Activated CD4-positive, alpha-beta T cell treated with anti-CD3 and anti-CD28 coated beads for 36 hours (primary cell): ENCODE data around the gene BTBD2. TPM values are rescaled to one million over a fixed set of nuclear protein-coding genes. Genes with fewer than 3 reads are reported as not detected.
A peak's percentile ranks its signal among the peaks of the same experiment; 100 is the strongest.

Experiments
- ATAC-seq: fragments of 200-7000 bp; cut with Tn5 transposase; one replicate; pipeline ENCODE4 v1.10.0; 2021; ENCODE audit warnings: mild to moderate bottlenecking, moderate library complexity
- CTCF ChIA-PET: fragments of 350-600 bp; sonication (Branson Sonifier 250); formaldehyde crosslinking; loops from one replicate; lab custom pipeline; 2021; ENCODE audit warnings: antibody characterized with exemption; lab: Charles Lee
- POLR2A ChIA-PET: fragments of 350-600 bp; sonication (Branson Sonifier 250); formaldehyde crosslinking; loops from one replicate; lab custom pipeline; 2021; ENCODE audit warnings: antibody characterized with exemption, inconsistent platforms; lab: Charles Lee
- DNase-seq: peaks from one replicate; pipeline ENCODE4 v3.0.0-alpha.2; 2020
- H3K27ac Mint-ChIP-seq: one replicate; pipeline ENCODE4 v1.8.0; 2021; ENCODE audit warnings: mixed read lengths
- H3K27me3 Mint-ChIP-seq: one replicate; pipeline ENCODE4 v1.8.0; 2021; ENCODE audit warnings: mixed read lengths
- H3K36me3 Mint-ChIP-seq: one replicate; pipeline ENCODE4 v1.8.0; 2021; ENCODE audit warnings: low read depth, mixed read lengths
- H3K4me1 Mint-ChIP-seq: one replicate; pipeline ENCODE4 v1.8.0; 2021; ENCODE audit warnings: mixed read lengths
- H3K4me3 Mint-ChIP-seq: one replicate; pipeline ENCODE4 v1.8.0; 2021; ENCODE audit warnings: mild to moderate bottlenecking, moderate library complexity, mixed read lengths
- H3K9me3 Mint-ChIP-seq: one replicate; pipeline ENCODE4 v1.8.0; 2021; ENCODE audit warnings: low read depth, mixed read lengths
- intact Hi-C, 2 experiments: fragments of 100-400 bp; cut with DNase I in 1 of 2; cut with micrococcal nuclease in 1 of 2; formaldehyde crosslinking; loops; one replicate each; pipeline versions ENCODE4 v1.14.2 to v1.15.1; 2022 to 2024; cut with DNase I, micrococcal nuclease
- total RNA-seq, 2 experiments: library from RNA; stranded (reverse); gene quantifications; one replicate each; pipeline ENCODE4 v1.2.3, GENCODE V29; 2021

The BTBD2 gene
- total RNA-seq, 2 experiments from 2014 or later: 46.7 to 61.8 TPM

GRCh38 chr19:2011169-2011568, 4.3 kb downstream of the BTBD2 start:
- ATAC-seq (no peak), DNase-seq (no peak)
- intact Hi-C loops: no loop called here
- Mint-ChIP-seq H3K27ac (no peak overlapping the region), H3K9me3 (no peaks in the 10 kb centered on the region), H3K27me3 (no peaks in the 10 kb centered on the region), H3K4me1 (peaks cover 9% of the 10 kb centered on the region), H3K4me3 (no peak overlapping the region), H3K36me3 (peaks cover 15% of the 10 kb centered on the region)
- ChIA-PET CTCF (no interaction called here), POLR2A (no interaction called here)

- ChIA-PET POLR2A (no interaction called here), CTCF (interaction anchor here (0.6 kb wide), 2 partner anchors 77 to 83 kb away, joined by 3 read pairs; no protein-coding TSS in a partner anchor)
- ATAC-seq (no peak), DNase-seq (no peak)
- H3K27me3 Mint-ChIP-seq: no peaks in the 10 kb centered on the region
- peaks cover 15% of the 10 kb centered on the region for H3K36me3 Mint-ChIP-seq
- intact Hi-C loops: no loop called here
- H3K27ac Mint-ChIP-seq: no peak overlapping the region
- peaks cover 7% of the 10 kb centered on the region for H3K4me1 Mint-ChIP-seq
- H3K4me3 Mint-ChIP-seq: no peak overlapping the region
- H3K9me3 Mint-ChIP-seq: no peaks in the 10 kb centered on the region
Observed at GRCh38 chr19:2010135-2010668, 5.3 kb downstream of the BTBD2 start.

- ATAC-seq (no peak), DNase-seq (no peak)
- Mint-ChIP-seq H3K27ac (no peak overlapping the region), H3K9me3 (no peaks in the 10 kb centered on the region), H3K36me3 (peaks cover 4% of the 10 kb centered on the region), H3K27me3 (no peaks in the 10 kb centered on the region), H3K4me1 (peaks cover 2% of the 10 kb centered on the region), H3K4me3 (no peak overlapping the region)
- CTCF ChIA-PET: no interaction called here
- intact Hi-C loops: no loop called here
- POLR2A ChIA-PET: no interaction called here
Observed at GRCh38 chr19:2003874-2004273, 11.6 kb downstream of the BTBD2 start.

GRCh38 chr19:1999856-2000515, 15.5 kb downstream of the BTBD2 start:
- intact Hi-C loops: no loop called here
- H3K4me1 Mint-ChIP-seq: peaks cover 2% of the 10 kb centered on the region
- ChIA-PET CTCF (interaction anchor here (0.6 kb wide), 1 partner anchor 649 kb away, joined by 4 read pairs; no protein-coding TSS in a partner anchor), POLR2A (no interaction called here)
- no peak overlapping the region for H3K27ac Mint-ChIP-seq
- ATAC-seq (no peak), DNase-seq (no peak)
- no peaks in the 10 kb centered on the region for H3K27me3 Mint-ChIP-seq
- peaks cover 17% of the 10 kb centered on the region for H3K36me3 Mint-ChIP-seq
- no peak overlapping the region for H3K4me3 Mint-ChIP-seq
- H3K9me3 Mint-ChIP-seq: no peaks in the 10 kb centered on the region

GRCh38 chr19:1998712-1999708, 16.5 kb downstream of the BTBD2 start:
- ChIA-PET POLR2A (no interaction called here), CTCF (no interaction called here)
- no peaks in the 10 kb centered on the region for H3K9me3 Mint-ChIP-seq
- no peak overlapping the region for H3K27ac Mint-ChIP-seq
- no peak overlapping the region for H3K4me3 Mint-ChIP-seq
- peaks cover 2% of the 10 kb centered on the region for H3K4me1 Mint-ChIP-seq
- peaks cover 19% of the 10 kb centered on the region for H3K36me3 Mint-ChIP-seq
- no peaks in the 10 kb centered on the region for H3K27me3 Mint-ChIP-seq
- no peak for ATAC-seq
- intact Hi-C loops: no loop called here
- no peak for DNase-seq

- H3K27ac Mint-ChIP-seq: no peak overlapping the region
- no peak overlapping the region for H3K4me3 Mint-ChIP-seq
- intact Hi-C loops: no loop called here
- ATAC-seq: no peak
- peaks cover 26% of the 10 kb centered on the region for H3K36me3 Mint-ChIP-seq
- no peaks in the 10 kb centered on the region for H3K27me3 Mint-ChIP-seq
- H3K4me1 Mint-ChIP-seq: peaks cover 2% of the 10 kb centered on the region
- CTCF ChIA-PET: interaction anchor here (0.8 kb wide), 1 partner anchor 11 kb away, joined by 3 read pairs; no protein-coding TSS in a partner anchor
- no peaks in the 10 kb centered on the region for H3K9me3 Mint-ChIP-seq
- POLR2A ChIA-PET: no interaction called here
- no peak for DNase-seq
Observed at GRCh38 chr19:1997353-1998233, 17.9 kb downstream of the BTBD2 start.

- peak; percentile 66 for DNase-seq
- Mint-ChIP-seq H3K27ac (no peak overlapping the region), H3K9me3 (no peaks in the 10 kb centered on the region), H3K4me1 (no peaks in the 10 kb centered on the region), H3K4me3 (no peak overlapping the region), H3K27me3 (no peaks in the 10 kb centered on the region), H3K36me3 (peaks cover 32% of the 10 kb centered on the region)
- ChIA-PET CTCF (no interaction called here), POLR2A (no interaction called here)
- ATAC-seq: peak; percentile 52
- intact Hi-C loops: no loop called here
Observed at GRCh38 chr19:1992759-1993260, 22.7 kb downstream of the BTBD2 start.

- ATAC-seq (no peak), DNase-seq (no peak)
- Mint-ChIP-seq H3K27me3 (no peaks in the 10 kb centered on the region), H3K9me3 (no peaks in the 10 kb centered on the region), H3K4me3 (no peak overlapping the region), H3K36me3 (peaks cover 31% of the 10 kb centered on the region), H3K4me1 (no peaks in the 10 kb centered on the region), H3K27ac (no peak overlapping the region)
- POLR2A ChIA-PET: interaction anchor here (0.7 kb wide), 1 partner anchor 21 kb away, joined by 3 read pairs; no protein-coding TSS in a partner anchor
- intact Hi-C loops: no loop called here
- CTCF ChIA-PET: interaction anchor here (0.5 to 0.9 kb wide), 2 partner anchors 29 to 30 kb away, joined by 3 read pairs; no protein-coding TSS in a partner anchor
Observed at GRCh38 chr19:1991018-1991913, 24.2 kb downstream of the BTBD2 start.

- Mint-ChIP-seq H3K4me3 (no peak overlapping the region), H3K4me1 (no peaks in the 10 kb centered on the region), H3K36me3 (peaks cover 27% of the 10 kb centered on the region), H3K9me3 (no peaks in the 10 kb centered on the region), H3K27ac (no peak overlapping the region), H3K27me3 (no peaks in the 10 kb centered on the region)
- no peak for ATAC-seq
- intact Hi-C loops: no loop called here
- ChIA-PET CTCF (interaction anchor here (0.6 to 0.9 kb wide), 2 partner anchors 30 to 60 kb away, joined by 3 to 4 read pairs; no protein-coding TSS in a partner anchor), POLR2A (no interaction called here)
- no peak for DNase-seq
Observed at GRCh38 chr19:1990230-1991017, 25.1 kb downstream of the BTBD2 start.
